GM19468 (cell line): ENCODE results near the gene PRICKLE2.

ENCODE experiments used
- ATAC-seq: cut with Tn5 transposase; IDR thresholded peaks from one replicate; pipeline ENCODE4 v1.9.1; 2021; ENCODE audit warnings: mild to moderate bottlenecking, moderate library complexity, moderate number of reproducible peaks; ENCODE audit not compliant: unreplicated experiment; ENCODE audit errors: extremely low read depth

PRICKLE2 gene

GRCh38 chr3:64166584-64167162, 58.6 kb downstream of the PRICKLE2 start:
- no peak for ATAC-seq

GRCh38 chr3:64164349-64164748, 60.9 kb downstream of the PRICKLE2 start:
- ATAC-seq, result no peak

- no peak for ATAC-seq
Measured at GRCh38 chr3:64163755-64164148, 61.5 kb downstream of the PRICKLE2 start.

GRCh38 chr3:64163019-64163754, 62.1 kb downstream of the PRICKLE2 start:
- no peak for ATAC-seq

DNA sequence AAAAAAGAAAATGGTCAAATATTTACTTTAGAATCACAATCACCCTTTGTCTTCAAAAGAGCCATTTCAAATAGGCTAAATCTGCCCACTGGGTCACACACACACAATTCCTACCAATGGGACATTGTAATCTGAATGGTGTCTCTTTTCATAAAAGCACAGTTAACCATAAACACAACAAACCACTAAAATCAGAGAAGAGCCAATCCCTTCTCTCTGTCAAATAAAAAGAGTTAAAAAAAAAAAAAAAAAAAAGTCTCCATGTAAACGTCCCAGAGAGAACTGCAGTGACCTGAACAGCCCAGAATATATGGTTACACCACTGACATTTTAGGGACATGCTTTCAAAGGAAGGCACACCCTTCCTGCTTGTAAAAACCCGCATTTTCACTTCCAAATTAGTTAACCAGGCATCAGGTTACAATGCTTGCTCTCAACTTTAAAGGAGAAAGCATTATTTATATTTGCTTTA, 63.7 kb downstream of the PRICKLE2 start:
- ATAC-seq, result no peak

GRCh38 chr3:64160000-64160695, 65.1 kb downstream of the PRICKLE2 start:
- no peak for ATAC-seq

- ATAC-seq, result no peak
Measured at GRCh38 chr3:64158334-64158733, 66.9 kb downstream of the PRICKLE2 start.

DNA sequence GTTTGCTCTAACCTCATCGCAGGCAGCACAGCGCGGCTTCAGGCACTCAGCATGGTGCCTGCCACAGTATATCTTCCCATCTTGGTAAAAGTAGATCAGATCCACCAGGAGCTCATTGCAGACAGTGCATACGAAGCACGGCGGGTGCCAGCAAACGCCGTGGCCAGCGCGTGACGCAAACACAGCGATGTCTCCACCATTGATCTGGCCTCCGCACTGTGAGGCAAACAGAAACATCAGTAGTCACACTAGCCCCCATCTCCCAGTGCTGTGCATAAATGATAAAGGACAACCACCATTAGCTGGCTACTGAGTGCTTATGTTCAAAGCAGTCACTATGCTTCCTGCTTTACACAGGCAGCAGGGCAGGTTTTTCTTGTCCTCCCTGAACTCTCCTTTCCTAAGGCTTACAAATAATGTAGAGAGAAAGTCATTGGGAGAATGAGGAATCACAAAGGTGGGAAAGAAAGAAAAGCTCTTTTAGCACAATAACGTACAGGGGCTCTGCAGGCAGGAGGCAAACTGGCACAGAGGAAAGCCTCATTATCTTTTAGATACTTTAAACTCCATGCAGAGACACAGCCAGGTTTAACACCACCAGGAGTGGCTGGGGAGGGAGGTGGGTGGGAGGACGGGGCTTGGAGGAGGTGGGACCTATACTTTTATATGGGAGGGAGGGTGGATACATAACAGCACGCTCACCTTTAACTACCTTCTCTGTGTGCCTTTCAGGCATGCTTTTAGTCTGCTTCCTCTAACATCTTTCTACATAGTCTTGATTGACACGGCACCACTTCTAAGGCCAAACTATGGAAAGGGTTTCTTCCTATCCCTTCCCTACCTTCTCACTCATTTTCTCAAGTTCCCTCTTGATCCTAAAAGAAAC, 67.9 kb downstream of the PRICKLE2 start:
- ATAC-seq, result no peak

GRCh38 chr3:64155328-64155727, 69.9 kb downstream of the PRICKLE2 start:
- no peak for ATAC-seq

GRCh38 chr3:64152676-64153466, 72.4 kb downstream of the PRICKLE2 start:
- ATAC-seq, result no peak

DNA sequence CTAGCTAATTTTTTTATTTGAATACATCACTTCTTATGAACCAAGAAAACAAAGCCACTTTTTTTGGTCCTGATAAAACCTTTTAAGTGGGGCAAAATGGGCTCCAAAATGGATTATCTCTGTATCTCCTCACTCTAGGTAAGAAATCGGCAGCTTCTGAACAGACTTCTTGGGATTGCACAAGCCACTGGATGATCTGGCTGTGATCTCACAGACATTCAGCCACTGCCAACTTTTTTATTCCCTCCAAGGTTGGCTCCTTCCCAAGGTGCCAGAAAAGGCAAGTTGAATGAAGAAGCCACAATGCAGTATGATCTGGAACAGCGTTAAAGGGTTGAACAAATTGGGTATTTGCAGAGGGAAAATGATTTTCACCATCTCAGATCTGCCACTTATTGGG, 73.2 kb downstream of the PRICKLE2 start:
- no peak for ATAC-seq

DNA sequence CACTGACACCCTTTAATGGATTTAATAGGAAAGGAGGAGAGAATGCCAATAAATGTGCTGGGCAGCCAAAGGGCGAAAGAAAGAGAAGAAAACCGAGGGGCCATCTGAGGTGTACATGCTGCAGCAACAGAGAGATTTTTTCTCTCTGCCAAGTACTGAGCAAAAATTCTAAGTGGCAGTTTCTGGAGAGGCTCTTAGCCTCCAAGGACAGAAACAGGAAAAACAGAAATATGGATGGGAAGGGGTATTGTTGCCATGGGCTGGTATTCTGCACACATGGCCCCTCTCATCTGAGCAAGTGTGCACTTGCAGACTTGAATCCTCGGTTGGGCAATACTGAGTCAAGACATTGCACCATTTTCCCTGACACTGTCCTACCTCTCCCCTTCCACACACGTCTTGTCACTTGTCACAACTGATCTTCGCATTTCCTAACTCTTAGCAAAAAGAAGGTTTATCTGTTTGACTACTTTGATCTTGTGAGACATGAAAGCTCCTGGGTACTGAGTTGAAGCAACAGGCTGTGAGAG, 73.9 kb downstream of the PRICKLE2 start:
- ATAC-seq, result no peak

GRCh38 chr3:64150623-64151207, 74.6 kb downstream of the PRICKLE2 start:
- no peak for ATAC-seq

DNA sequence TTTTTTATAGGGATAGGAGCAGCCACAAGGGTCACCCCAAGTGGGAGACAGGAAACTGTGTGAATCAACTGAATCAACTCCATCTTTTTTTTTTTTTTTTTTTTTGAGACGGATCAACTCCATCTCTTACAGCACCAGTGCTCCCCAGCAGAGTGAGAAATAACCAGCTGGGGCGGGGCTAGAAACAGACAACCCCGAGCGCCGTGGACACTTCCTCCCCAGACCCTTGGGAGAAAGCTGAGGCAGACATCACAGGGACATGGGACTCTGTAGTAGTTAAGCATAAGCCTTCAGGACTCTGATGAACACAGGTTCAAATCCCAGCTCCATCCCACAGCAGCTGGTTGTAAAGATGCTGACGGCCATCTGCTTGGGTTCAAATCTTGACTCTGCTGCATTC, 75.4 kb downstream of the PRICKLE2 start:
- ATAC-seq, result no peak

DNA sequence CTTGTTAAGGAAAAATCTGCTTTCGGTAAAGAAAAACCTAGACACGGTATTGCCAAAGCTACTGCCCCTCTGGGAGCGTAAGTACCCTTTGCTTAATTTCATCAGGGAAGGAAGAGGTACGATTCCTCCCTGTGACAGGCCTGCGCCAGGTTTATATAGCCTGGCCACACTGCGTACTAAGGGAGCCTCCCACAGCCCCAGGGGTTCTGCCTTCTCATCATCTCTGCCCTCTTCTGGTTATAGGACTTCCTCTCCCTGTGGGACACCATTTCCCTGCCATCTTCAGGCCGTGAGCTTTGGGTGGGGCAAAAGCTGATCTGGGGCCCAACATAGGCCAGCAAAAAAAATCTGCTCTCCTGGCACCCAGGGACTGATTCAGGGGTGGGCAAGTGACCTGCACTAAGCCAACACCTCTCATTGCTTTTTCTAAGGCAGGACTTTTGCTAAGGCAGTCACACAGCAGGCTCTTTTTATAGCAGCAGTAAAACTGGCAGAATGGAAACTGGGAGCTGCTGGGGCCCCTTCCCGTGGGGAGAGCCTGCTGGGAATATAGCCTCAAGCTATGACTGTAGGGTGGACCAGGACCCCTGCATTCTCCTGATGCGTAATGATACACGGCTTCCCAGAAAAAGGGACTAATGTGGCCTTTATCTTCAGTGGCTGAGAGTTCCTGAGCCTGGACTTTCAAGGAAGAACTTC, 76.2 kb downstream of the PRICKLE2 start:
- no peak for ATAC-seq

DNA sequence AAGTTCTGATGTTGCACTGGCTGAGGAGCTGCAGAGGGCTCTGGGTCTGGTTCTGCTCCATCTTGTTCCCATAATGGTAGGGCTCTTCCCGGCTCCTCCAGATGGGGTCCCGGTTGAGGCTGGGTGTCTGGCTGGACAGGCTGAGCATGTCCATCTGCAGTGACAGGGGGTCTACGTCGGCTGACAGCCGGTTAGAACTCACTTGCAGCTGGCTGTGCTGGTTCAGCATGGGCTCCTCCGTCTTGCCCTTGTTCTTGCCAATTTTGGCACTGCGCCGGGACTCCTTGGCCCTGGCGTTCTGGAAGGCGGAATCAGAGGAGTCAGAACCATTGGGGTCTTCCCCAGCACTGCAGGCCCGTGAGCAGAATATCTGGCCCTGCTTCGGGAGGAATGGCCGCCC, 78.1 kb downstream of the PRICKLE2 start:
- ATAC-seq, result no peak

GRCh38 chr3:64145438-64145837, 79.8 kb downstream of the PRICKLE2 start:
- ATAC-seq, result no peak

- no peak for ATAC-seq
Measured at GRCh38 chr3:64144241-64144900, 80.9 kb downstream of the PRICKLE2 start.
